NCI-H82 treated with DMSO at 0.1 percent for 48 hours (cell line): Measurements from ENCODE around the gene STARD9.

ENCODE experiments used
- DNase-seq: peaks from one replicate; lab custom pipeline; 2025; ENCODE audit not compliant: unreplicated experiment; lab: John Stamatoyannopoulos, UW

STARD9 gene

DNA sequence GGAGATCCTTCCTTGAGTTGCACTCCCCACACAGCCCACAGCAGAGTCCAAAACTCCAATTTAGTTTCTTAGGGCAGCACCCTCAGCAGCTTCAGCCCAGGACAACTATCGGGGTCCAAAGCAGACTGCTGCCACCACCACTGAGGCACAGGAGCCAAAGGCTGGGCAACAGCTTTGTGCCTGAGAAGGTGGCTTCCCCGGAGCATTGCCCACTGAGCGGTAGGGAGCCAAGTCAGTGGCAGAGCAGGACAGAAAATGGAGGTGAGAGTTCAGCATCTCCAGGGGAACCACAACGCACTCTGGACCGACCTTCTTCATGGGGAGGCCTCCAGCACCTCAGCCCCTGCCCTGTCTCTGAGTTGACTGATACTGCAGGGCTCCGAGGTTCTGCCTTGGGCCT lies 118.1 kb downstream of the STARD9 start:
- no peak for DNase-seq

DNA sequence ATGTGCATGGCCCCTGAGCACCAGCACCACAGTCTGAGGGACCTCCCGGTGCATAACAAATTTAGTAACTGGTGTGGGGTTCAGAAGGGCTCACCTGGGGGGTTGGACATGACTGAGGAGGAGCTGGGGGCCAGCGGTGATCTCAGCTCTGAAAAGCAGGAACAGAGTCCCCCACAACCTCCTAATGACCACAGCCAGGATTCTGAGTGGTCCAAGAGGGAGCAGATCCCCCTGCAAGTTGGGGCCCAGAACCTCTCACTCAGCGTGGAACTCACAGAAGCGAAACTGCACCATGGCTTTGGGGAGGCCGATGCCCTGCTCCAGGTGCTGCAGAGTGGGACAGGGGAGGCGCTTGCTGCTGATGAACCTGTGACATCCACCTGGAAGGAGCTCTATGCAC lies 118.5 kb downstream of the STARD9 start:
- DNase-seq: no peak

DNA sequence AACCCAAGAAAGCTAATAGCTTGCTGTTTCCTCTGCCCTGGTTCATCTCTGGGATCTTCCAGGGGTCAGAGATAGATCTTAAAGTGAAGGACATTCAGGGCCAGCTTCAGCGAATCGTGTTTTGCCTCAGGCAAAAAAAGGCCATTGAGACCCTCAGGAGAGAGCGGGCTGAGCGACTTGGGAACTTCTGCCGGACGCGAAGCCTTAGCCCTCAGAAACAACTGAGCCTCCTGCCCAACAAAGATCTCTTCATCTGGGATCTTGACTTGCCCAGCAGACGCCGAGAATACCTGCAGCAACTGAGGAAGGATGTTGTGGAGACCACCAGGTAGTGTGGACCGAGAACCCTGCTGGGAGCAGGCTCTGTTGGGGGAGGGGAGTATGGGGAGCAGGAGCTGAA lies 119.0 kb downstream of the STARD9 start:
- no peak for DNase-seq

DNA sequence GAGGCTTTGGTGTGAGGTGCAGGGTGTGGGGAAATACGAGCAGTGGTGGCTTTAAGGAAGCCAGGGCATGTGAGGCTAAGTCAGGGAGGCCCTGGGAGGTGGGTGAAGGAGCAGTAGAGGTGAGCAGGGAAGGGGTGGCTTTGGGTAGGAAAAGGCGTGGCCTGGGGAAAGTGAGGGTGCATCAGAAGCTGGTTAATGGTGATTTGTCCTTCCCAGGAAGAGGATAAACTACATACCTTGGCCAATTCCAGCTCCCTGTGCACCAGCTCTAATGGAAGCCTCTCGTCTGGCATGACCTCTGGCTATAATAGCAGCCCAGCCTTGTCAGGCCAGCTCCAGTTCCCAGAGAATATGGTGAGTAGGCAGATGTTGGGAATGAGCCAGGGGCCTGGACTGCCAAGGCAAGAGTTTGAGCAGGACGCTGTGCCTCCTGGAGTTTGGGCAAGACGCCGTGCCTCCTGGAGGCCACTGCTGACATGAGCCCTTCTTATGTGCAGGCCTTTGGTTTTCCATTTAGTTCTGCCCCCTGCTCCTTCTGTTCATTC lies 120.2 kb downstream of the STARD9 start:
- DNase-seq: no peak

DNA sequence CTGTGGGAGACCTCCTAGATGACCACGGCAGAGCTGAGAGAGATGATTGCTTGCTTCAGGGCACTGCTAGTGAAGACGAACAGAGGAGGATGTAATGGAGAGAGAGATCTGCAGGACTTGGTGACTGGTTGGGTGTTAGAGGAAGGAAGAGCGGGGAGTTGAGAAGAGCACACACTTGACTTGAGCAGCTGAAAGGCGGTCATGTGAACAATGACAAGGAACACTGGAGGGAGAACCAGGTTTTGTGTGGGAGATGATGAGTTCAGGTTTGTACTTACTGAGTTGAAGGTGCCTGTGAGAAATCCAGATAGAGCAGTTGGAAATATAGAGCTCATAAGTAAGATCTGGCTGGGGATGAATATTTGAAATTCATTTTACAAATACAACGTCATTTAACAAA lies 121.2 kb downstream of the STARD9 start:
- DNase-seq: no peak

DNA sequence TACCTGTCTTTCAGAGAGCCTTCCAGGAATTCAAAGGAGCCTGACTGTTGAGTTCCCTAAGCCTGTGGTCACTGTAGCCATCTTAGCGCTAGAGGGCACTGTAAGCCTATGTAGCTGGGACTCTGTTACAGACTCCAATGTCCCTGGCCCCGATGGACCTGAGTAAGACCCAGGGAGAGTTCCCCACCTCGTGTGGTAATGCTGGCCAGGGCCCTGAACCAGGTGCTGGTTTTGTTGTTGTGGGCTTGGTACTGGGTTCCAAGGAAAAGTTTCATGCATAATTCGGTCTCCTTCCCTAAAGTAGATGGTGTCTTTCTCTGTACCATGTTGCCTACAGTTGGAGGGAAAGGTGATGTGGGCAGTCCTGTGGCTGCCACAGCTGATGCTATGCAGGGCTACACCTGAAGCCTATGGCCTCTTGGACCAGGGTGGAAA lies 129.1 kb downstream of the STARD9 start:
- peak; percentile 21 for DNase-seq

DNA sequence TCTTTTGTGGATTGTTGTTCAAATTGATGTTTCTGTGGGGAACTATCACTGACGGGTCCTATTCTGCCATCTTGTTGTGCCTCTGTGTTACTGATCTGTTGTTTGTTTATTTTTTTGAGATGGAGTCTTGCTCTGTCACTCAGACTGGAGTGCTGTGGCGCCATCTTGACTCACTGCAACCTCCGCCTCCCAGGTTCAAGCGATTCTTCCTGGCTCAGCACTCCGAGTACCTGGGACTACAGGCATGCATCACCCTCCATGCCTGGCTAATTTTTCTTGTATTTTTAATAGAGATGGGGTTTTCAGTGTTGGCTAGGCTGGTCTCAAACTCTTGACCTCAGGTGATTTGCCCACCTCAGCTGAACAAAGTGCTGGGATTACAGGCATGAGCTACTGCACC lies 129.9 kb downstream of the STARD9 start:
- DNase-seq: no peak

DNA sequence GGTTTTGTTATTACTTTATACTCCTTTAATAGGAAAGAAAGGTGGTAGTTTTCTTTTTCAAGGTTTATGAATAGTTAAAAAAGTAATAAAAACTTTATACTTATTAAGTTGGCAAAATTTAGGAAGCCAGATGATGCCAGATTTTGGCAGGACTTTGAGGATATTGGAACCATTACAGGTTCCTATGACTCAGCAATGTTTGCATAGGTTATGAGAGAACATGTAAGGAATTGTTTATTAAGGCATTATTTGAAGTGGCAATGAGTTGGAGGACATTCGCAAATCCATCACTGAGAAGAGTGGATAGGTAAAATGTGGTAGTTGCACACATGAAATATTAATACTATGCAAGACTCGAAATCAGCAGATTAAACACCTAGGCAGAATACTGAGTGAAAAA lies 131.7 kb downstream of the STARD9 start:
- DNase-seq: no peak

DNA sequence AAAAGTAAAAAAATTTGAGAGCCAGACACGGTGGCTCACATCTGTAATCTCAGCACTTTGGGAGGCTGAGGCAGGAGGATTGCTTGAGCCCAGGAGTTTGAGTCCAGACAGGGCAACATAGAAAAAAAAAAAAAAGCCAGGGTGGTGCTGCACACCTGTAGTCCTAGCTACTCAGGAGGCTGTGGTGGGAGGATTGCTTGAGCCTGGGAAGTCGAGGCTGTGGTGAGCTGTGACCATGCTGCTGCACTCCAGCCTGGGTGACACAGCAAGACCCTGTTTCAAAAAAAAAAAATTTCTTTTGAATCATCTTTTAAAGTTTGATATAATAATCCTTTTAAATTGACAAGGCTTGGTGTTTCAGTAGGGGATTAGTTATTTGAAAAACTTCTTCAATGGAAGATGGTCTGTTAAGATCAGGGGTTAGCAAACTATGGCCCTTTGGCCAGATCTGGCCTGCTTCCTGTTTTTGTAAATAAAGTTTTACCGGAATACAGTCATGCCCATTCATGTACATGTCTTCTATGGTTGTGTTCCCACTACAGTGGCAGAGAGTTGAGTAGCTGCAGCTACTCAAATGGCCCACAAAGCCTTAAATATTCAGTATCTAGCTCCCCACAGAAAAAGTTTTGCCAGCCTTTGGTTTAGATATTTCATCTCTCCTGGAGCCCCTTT lies 132.6 kb downstream of the STARD9 start:
- DNase-seq: no peak

DNA sequence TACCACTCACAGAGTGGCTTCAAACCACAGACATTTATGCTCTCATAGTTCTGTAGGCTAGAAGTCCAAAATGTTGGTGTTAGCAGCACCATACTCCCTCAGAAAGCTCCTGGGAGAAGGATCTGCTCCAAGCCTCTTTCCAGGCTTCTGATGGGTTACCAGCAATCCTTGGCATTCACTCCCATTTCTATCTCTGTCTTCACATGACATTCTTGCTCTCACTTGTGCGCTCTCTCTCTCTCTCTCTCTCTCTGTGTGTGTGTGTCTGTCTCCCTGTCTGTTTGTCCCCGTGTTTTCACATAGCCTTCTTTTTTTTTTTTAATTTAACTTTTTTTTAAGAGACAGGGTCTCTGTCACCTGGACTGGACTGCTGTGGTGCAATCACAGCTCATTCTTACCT lies 135.3 kb downstream of the STARD9 start:
- no peak for DNase-seq

DNA sequence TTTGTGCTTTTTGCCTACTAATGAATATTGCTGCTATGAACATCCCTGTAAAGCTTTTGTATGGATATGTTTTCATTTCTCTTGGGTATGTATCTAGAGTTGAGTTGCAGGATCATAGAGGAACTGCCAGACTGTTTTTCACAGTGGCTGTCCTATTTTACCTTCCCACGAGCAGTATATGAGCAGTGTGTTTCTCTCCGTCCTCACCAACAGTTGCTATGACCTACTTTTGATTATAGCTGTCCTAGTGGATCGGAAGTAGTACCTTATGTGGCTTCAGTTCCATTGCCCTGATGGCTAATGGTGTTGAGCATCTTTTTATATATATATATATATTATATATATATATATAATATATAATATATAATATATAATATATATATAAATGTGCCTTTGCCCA lies 136.3 kb downstream of the STARD9 start:
- DNase-seq: no peak

DNA sequence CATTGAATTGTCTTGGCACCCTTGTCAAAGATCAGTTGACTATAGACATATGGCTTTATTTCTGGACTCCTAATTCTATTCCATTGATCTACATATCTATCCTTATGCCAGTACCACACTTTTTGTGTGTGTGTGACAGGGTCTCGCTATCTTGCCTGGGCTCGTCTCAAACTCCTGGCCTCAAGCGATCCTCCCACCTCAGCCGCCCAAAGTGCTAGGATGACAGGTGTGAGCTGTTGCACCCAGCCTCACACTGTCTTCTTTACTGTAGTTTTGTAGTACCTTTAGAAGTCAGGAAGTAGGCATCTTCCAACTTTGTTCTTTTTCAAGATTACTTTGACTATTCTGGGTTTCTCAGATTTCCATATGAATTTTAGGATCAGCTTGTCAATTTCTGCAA lies 137.2 kb downstream of the STARD9 start:
- DNase-seq: no peak

DNA sequence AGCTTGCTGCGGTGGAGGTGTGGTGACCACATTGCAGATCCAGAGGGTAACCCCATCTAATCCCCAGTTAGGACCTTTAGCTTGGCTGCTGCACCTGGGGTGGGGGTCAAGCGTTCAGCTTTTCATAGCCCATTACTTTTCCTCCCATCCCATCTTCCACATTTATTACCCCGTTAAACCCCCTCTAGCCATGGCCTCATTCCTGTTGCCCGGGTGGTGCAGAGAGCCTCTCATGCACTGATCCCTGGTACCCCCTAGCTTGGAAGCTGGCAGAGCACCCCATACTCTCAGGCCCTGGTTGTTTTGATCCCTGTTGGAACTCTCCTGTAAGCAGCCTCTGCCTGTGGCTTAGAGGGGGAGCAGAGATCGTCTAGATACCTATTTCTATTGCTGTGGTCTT lies 140.7 kb downstream of the STARD9 start:
- no peak for DNase-seq

DNA sequence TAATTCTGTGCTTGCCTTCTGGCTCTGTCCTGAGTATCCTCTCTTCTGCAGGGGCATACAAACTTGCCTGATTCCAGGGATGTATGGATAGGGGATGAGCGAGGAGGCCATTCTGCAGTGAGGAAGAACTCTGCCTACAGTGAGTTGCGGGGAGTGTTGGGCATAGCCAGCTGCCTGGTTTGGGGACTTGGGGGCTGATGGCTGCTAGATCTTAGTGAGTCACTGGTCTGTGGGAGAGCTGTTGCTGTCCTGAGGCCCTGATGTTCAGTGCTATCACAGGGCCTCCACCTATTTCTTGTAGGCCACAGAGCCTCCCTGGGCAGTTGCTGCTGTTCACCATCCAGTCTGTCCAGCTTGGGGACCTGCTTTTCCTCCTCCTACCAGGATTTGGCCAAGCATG lies 141.2 kb downstream of the STARD9 start:
- DNase-seq: no peak

DNA sequence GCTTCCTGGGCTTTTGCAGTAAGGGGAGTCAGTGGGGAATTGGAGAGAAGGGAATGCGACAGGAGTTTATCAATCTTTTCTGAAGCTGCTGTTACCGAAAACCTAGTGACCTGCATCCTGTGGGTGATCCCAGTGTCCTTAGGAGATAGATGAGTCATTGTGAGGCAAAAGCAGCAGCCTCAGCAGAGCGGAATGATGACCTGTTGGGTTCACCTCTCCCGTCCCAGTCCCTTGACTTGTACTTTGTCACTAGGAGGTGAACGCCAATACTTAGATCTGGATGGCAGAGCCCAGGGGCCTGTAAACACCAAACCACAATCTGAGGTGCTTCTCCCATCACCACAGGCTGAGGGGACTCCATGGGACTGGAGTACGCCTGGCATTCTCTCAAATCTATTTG lies 143.6 kb downstream of the STARD9 start:
- no peak for DNase-seq

DNA sequence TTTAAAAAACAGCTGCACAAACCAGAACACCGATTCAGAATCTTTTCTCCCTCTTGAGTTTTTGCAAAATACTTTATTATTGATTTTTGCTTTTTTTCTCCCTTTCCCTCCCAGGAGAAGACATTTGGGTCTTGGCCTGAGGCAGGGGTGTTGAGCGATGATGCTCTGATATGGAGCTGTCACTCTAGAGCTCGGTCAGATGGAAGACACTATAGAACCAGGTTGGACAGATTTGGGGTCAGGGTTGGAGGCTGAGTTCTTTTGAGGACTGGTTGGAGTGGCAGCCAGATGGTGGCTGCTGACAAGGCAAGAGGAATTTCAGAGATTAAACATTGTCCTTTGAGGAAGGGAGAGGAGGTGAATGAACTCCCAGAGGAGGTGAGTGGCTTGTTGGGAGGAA lies 144.7 kb downstream of the STARD9 start:
- no peak for DNase-seq

DNA sequence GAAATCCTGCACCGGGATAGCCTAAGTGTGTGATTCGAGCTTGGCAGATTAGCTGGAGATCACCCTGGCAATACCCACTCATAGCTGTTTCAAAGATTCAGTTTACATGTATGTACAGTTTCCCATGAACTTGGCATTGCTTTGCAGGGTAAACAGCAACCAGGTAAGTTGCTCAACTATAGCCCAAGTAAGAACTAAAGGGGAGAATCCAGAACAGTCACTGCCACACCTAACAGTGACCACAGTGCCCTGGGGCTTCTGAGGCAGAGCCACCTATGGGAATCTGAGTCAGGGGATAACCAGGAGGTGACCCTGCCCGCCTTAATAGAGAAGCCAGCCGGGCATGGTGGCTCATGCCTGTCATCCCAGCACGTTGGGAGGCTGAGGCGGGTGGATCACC lies 145.6 kb downstream of the STARD9 start:
- DNase-seq: no peak

DNA sequence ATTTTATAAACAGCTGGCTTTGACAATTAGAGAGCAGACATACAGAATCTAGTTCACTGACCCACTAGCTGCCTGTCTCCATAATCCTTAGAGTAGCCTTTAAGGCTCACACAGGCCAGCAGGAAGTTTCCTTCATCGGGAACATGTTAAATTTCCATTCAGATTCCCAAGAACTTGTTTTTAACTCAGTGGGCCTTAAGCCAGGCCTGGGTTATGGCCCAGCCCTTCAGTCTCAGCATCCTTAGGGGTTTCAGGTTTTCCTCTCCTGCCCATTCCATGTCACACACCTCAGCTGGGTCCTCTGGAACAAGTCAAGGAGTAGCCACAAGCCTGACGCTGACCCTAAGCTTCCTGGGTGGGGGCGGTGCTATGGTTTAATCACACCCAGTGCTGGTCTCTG lies 146.5 kb downstream of the STARD9 start:
- DNase-seq: no peak

DNA sequence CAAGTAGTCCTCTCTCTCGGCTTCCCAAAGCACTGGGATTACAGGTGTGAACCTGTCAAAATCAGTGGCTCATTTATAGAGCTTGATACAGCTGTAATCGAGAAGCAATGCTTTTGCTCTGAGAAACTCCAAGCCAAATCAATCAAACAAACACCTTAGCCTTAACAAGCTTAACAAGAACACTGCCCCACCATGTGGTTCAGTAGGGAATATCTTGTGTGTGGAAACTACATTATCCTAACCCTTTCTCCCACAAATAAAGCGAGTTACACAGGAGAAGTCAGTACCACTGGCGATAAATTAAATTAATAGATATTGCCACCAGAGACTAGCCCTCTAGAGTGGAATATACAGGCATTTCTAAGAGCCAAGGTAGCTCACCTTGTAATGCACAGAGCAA lies 147.7 kb downstream of the STARD9 start:
- DNase-seq: peak; percentile 9

DNA sequence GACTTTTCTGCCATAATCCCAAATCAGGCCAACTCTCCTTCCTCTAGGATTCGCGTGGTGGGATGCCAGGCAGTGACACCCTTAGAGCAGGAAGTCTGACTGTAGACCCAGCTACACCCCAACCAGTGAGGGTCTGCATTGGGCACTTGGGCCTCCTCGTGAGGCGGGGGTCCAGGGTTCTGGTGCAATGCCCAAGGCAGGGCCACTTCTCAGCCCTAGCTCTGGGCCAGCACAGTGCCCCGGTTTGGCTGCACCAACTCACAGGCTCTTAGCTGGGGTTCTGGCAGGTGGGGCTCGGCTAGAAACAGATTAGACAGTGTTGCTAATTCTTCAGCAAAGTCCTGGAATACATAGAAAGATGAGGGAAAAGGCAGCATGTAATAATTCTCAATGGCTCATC lies 148.9 kb downstream of the STARD9 start:
- DNase-seq: no peak

DNA sequence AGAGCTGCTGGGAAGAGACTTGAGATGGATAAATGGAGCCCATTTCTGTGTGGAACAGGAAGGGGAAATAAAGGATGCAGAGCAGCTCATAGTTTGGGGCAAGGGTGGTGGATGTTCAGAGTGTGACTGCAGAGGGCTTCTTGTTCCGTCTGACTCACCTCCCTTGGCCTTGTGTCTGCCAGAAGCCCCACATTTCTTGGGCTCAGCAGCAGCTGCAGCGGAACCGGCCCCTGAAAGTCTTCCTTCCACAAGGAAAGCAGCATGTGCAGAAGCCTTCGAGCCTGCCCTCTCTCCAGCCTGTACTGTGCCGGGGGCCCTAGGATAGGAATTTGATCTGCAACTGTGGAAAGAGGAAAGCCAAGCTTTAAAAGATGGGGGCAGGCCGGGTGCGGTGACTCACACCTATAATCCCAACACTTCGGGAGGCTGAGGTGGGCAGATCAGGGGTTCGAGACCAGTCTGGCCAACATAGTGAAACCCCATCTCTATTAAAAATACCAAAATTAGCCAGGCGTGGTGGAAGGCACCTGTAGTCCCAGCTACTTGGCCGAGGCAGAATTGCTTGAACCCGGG lies 150.0 kb downstream of the STARD9 start:
- DNase-seq: no peak

DNA sequence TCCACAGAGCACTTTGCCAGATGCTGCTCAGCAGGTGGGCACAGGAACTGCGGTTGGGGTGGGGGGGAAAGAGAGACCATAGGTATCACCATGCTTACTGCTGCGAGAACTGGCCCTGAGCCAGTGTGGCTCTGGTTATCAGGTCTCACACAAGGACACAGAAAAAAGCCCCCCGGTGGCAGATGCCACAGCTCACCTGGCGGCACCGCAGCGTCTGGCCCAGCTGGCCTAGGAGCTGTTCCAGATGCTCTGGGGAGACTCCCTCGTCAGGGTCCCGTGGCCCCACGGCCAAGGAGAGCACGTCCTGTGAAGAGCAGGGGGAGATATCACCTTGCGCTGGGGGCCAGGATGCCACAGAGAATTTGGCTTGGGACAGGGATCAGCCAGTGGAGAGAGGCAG lies 150.7 kb downstream of the STARD9 start:
- DNase-seq: no peak
